Central memory CD8-positive, alpha-beta T cell (primary cell): Measurements from ENCODE around the gene PLP2.
"Not testable (repeated sequence)": the region's sequence is repeated elsewhere in the genome, so short reads cannot be mapped to it uniquely, and the experiment has no call there.

Source experiments
- ATAC-seq: fragments of 150-1000 bp; cut with Tn5 transposase; replicated peaks from 2 replicates; pipeline ENCODE4 v1.10.0; 2022; ENCODE audit warnings: mild to moderate bottlenecking, moderate FRiP score, moderate number of reproducible peaks; ENCODE audit not compliant: poor library complexity, severe bottlenecking; ENCODE audit errors: extremely low read depth
- DNase-seq, 2 donors: peaks; one replicate each; pipeline ENCODE4 v3.0.0; 2021; ENCODE audit warnings: low spot score in 2 of 2
- H3K27ac Mint-ChIP-seq: one replicate; pipeline ENCODE4 v1.8.0; 2022; ENCODE audit warnings: low read depth, mild to moderate bottlenecking, moderate library complexity, mixed read lengths
- H3K27me3 Mint-ChIP-seq: one replicate; pipeline ENCODE4 v1.8.0; 2022; ENCODE audit warnings: mixed read lengths
- H3K36me3 Mint-ChIP-seq: one replicate; pipeline ENCODE4 v1.8.0; 2022; ENCODE audit warnings: mild to moderate bottlenecking, moderate library complexity, mixed read lengths; ENCODE audit not compliant: insufficient read depth
- H3K4me1 Mint-ChIP-seq: one replicate; pipeline ENCODE4 v1.8.0; 2022; ENCODE audit warnings: mixed read lengths
- H3K4me3 Mint-ChIP-seq: one replicate; pipeline ENCODE4 v1.8.0; 2022; ENCODE audit warnings: mild to moderate bottlenecking, moderate library complexity, mixed read lengths
- H3K9me3 Mint-ChIP-seq: one replicate; pipeline ENCODE4 v1.8.0; 2022; ENCODE audit warnings: mixed read lengths

Gene PLP2

GRCh38 chrX:49166914-49167739 lies 4.6 kb upstream of the PLP2 start:
- H3K27ac Mint-ChIP-seq: peak overlapping the region; percentile 91
- H3K9me3 Mint-ChIP-seq: no peaks in the 10 kb centered on the region
- H3K4me3 Mint-ChIP-seq: peak overlapping the region; percentile 84
- H3K27me3 Mint-ChIP-seq: no peaks in the 10 kb centered on the region
- peak; percentile 42 to 46 for DNase-seq
- peak; percentile 26 for ATAC-seq
- peaks cover 30% of the 10 kb centered on the region for H3K4me1 Mint-ChIP-seq
- peaks cover 5% of the 10 kb centered on the region for H3K36me3 Mint-ChIP-seq

DNA sequence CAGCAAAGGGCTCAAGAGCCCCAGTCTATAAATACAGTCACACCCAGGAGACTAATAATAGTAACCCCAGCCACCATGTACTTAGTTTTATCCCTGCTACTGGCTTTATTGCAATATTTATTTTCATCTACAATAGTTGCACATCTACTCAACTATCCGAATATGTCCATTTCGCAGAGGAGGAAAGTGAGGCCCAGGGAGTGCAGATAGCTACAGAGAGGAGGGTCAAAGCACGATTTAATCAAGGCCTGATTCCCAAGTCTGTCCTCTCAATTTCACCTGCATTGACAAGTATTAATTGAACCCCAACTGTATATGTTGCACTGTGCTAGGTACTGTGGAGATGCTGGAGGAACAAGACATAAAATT lies 4.0 kb upstream of the PLP2 start:
- H3K4me1 Mint-ChIP-seq: peaks cover 31% of the 10 kb centered on the region
- no peaks in the 10 kb centered on the region for H3K9me3 Mint-ChIP-seq
- peak overlapping the region; percentile 91 for H3K27ac Mint-ChIP-seq
- peaks cover 5% of the 10 kb centered on the region for H3K36me3 Mint-ChIP-seq
- peak overlapping the region; percentile 84 for H3K4me3 Mint-ChIP-seq
- DNase-seq (no peak), ATAC-seq (no peak)
- no peaks in the 10 kb centered on the region for H3K27me3 Mint-ChIP-seq

DNA sequence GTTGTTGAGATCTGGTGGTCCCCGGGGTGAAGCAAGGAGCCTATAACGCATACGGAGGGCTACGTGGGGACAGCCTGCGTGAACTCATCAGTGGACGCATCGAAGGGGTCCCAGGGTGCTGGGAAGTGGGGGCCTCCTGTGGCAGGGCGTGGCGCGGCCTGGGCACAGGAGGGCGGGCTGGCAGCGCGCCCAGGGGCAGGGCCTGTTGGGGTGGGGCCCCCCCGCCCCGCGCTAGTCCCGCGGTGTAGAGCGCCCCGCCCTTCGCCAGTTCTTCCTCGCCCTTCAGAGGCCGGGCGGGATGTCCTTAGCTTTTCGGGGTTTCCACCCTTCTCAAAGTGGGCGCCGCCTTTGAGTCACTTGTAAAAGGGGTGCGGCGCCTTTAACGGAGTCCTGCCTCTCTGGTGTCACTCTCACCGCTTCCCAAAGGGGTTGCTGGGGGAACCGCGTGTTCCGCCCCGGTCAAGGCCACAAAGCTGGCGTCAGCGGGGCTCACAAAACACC lies 632 bp downstream of the PLP2 start:
- H3K9me3 Mint-ChIP-seq: no peaks in the 10 kb centered on the region
- peak overlapping the region; percentile 86 for H3K27ac Mint-ChIP-seq
- ATAC-seq (peak; percentile 55), DNase-seq (peak in 1 of 2 donors; percentile 15)
- peaks cover 24% of the 10 kb centered on the region for H3K4me1 Mint-ChIP-seq
- peak overlapping the region; percentile 91 for H3K4me3 Mint-ChIP-seq
- peaks cover 15% of the 10 kb centered on the region for H3K36me3 Mint-ChIP-seq
- no peaks in the 10 kb centered on the region for H3K27me3 Mint-ChIP-seq

DNA sequence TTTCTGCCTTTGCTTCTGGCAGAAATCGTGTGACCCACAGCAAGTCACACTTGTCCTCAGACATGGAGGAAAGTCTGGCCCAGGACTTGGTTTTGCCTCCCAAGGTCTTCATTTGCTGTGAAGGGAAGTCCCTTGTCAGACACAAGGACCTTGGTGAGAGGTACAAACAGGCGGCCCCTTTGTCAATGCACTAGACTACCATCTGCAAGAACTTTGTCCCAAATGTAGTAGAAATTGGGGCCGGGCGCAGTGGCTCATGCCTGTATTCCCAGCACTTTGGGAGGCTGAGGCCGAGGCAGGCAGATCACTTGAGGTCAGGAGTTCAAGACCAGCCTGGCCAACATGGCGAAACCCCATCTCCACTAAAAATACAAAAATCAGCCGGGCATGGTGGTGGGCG lies 1.8 kb downstream of the PLP2 start:
- peaks cover 13% of the 10 kb centered on the region for H3K36me3 Mint-ChIP-seq
- DNase-seq, ATAC-seq, H3K27me3 Mint-ChIP-seq, H3K27ac Mint-ChIP-seq, H3K9me3 Mint-ChIP-seq, H3K4me3 Mint-ChIP-seq: not testable (repeated sequence)
- H3K4me1 Mint-ChIP-seq: peaks cover 24% of the 10 kb centered on the region

DNA sequence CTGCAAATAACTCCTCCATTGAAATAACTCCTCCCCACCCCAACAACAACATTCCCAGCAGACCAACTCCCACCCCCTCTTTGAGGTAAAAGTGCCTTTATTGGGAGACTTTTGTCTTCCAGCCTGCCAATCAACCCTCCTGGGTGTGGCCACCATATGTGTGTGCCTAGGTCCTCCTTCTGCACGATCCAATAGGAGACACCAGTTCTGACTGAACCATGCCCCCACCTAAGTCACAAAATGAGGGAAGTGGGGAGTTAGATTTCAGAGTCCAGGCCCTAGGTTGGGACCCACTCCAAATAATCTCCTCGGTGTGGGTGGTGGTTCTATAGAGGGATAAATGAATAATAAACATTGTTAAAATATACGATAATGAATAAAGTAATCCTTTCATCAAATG lies 3.0 kb downstream of the PLP2 start:
- no peaks in the 10 kb centered on the region for H3K9me3 Mint-ChIP-seq
- H3K27ac Mint-ChIP-seq: no peak overlapping the region
- H3K36me3 Mint-ChIP-seq: peaks cover 17% of the 10 kb centered on the region
- peaks cover 30% of the 10 kb centered on the region for H3K4me1 Mint-ChIP-seq
- DNase-seq (no peak), ATAC-seq (no peak)
- H3K27me3 Mint-ChIP-seq: no peaks in the 10 kb centered on the region
- H3K4me3 Mint-ChIP-seq: no peak overlapping the region

- H3K27ac Mint-ChIP-seq: peak overlapping the region; percentile 19
- H3K4me1 Mint-ChIP-seq: peaks cover 32% of the 10 kb centered on the region
- no peak for ATAC-seq
- no peaks in the 10 kb centered on the region for H3K9me3 Mint-ChIP-seq
- H3K27me3 Mint-ChIP-seq: no peaks in the 10 kb centered on the region
- no peak overlapping the region for H3K4me3 Mint-ChIP-seq
- H3K36me3 Mint-ChIP-seq: peaks cover 21% of the 10 kb centered on the region
- no peak for DNase-seq
These were observed 4.0 kb downstream of the PLP2 start for GRCh38 chrX:49175435-49176274.

GRCh38 chrX:49176421-49177326 lies 5.0 kb downstream of the PLP2 start:
- peak overlapping the region; percentile 19 for H3K27ac Mint-ChIP-seq
- H3K4me3 Mint-ChIP-seq: peak overlapping the region; percentile 8
- ATAC-seq: no peak
- no peak for DNase-seq
- no peaks in the 10 kb centered on the region for H3K27me3 Mint-ChIP-seq
- no peaks in the 10 kb centered on the region for H3K9me3 Mint-ChIP-seq
- H3K4me1 Mint-ChIP-seq: peaks cover 36% of the 10 kb centered on the region
- peaks cover 25% of the 10 kb centered on the region for H3K36me3 Mint-ChIP-seq

- peaks cover 36% of the 10 kb centered on the region for H3K4me1 Mint-ChIP-seq
- H3K36me3 Mint-ChIP-seq: peaks cover 27% of the 10 kb centered on the region
- ATAC-seq (peak; percentile 65), DNase-seq (no peak)
- H3K27me3 Mint-ChIP-seq: no peaks in the 10 kb centered on the region
- no peaks in the 10 kb centered on the region for H3K9me3 Mint-ChIP-seq
- H3K27ac Mint-ChIP-seq: no peak overlapping the region
- no peak overlapping the region for H3K4me3 Mint-ChIP-seq
These were observed 5.7 kb downstream of the PLP2 start for GRCh38 chrX:49177338-49177833.

GRCh38 chrX:49177873-49178480 lies 6.3 kb downstream of the PLP2 start:
- Mint-ChIP-seq H3K27ac (no peak overlapping the region), H3K4me3 (no peak overlapping the region), H3K4me1 (peaks cover 33% of the 10 kb centered on the region), H3K36me3 (peaks cover 27% of the 10 kb centered on the region), H3K9me3 (no peaks in the 10 kb centered on the region), H3K27me3 (no peaks in the 10 kb centered on the region)
- ATAC-seq (no peak), DNase-seq (no peak)

GRCh38 chrX:49178537-49178936 lies 6.8 kb downstream of the PLP2 start:
- H3K4me1 Mint-ChIP-seq: peaks cover 30% of the 10 kb centered on the region
- no peak for ATAC-seq
- H3K27ac Mint-ChIP-seq: no peak overlapping the region
- peaks cover 24% of the 10 kb centered on the region for H3K36me3 Mint-ChIP-seq
- H3K4me3 Mint-ChIP-seq: no peak overlapping the region
- DNase-seq: no peak
- H3K9me3 Mint-ChIP-seq: no peaks in the 10 kb centered on the region
- no peaks in the 10 kb centered on the region for H3K27me3 Mint-ChIP-seq

GRCh38 chrX:49179358-49179757 lies 7.7 kb downstream of the PLP2 start:
- no peak overlapping the region for H3K4me3 Mint-ChIP-seq
- H3K27ac Mint-ChIP-seq: no peak overlapping the region
- ATAC-seq (no peak), DNase-seq (no peak)
- H3K4me1 Mint-ChIP-seq: peaks cover 29% of the 10 kb centered on the region
- H3K27me3 Mint-ChIP-seq: no peaks in the 10 kb centered on the region
- H3K36me3 Mint-ChIP-seq: peaks cover 23% of the 10 kb centered on the region
- H3K9me3 Mint-ChIP-seq: no peaks in the 10 kb centered on the region
